GM18502 (cell line): ENCODE data around the gene DEPDC5.
"Not testable (repeated sequence)": the region's sequence is repeated elsewhere in the genome, so short reads cannot be mapped to it uniquely, and the experiment has no call there.

Source experiments
- ATAC-seq: cut with Tn5 transposase; IDR thresholded peaks from one replicate; pipeline ENCODE4 v1.9.1; 2021; ENCODE audit warnings: mild to moderate bottlenecking; ENCODE audit not compliant: unreplicated experiment, poor library complexity

The DEPDC5 gene

GRCh38 chr22:31812977-31813605 lies 59.3 kb downstream of the DEPDC5 start:
- no peak for ATAC-seq

- not testable (repeated sequence) for ATAC-seq
These were observed 60.1 kb downstream of the DEPDC5 start for GRCh38 chr22:31813898-31814297.

GRCh38 chr22:31814942-31815341 lies 61.1 kb downstream of the DEPDC5 start:
- no peak for ATAC-seq

- not testable (repeated sequence) for ATAC-seq
These were observed 61.6 kb downstream of the DEPDC5 start for GRCh38 chr22:31815383-31815814.

- ATAC-seq = no peak
These were observed 62.9 kb downstream of the DEPDC5 start for GRCh38 chr22:31816750-31817149.

GRCh38 chr22:31818481-31819392 lies 64.9 kb downstream of the DEPDC5 start:
- ATAC-seq = no peak

GRCh38 chr22:31820655-31821054 lies 66.8 kb downstream of the DEPDC5 start:
- no peak for ATAC-seq

- ATAC-seq = no peak
These were observed 67.8 kb downstream of the DEPDC5 start for GRCh38 chr22:31821572-31821971.

- ATAC-seq = no peak
These were observed 68.7 kb downstream of the DEPDC5 start for GRCh38 chr22:31822523-31822922.

- no peak for ATAC-seq
These were observed 71.7 kb downstream of the DEPDC5 start for GRCh38 chr22:31825513-31825912.

GRCh38 chr22:31826443-31826842 lies 72.6 kb downstream of the DEPDC5 start:
- ATAC-seq = no peak

- ATAC-seq = no peak
These were observed 74.9 kb downstream of the DEPDC5 start for GRCh38 chr22:31828739-31829138.

- no peak for ATAC-seq
These were observed 75.7 kb downstream of the DEPDC5 start for GRCh38 chr22:31829505-31829904.

- ATAC-seq = no peak
These were observed 76.9 kb downstream of the DEPDC5 start for GRCh38 chr22:31830721-31831070.

- ATAC-seq = no peak
These were observed 80.1 kb downstream of the DEPDC5 start for GRCh38 chr22:31833930-31834329.

- ATAC-seq = no peak
These were observed 82.2 kb downstream of the DEPDC5 start for GRCh38 chr22:31836010-31836409.

GRCh38 chr22:31838917-31839316 lies 85.1 kb downstream of the DEPDC5 start:
- no peak for ATAC-seq

GRCh38 chr22:31839986-31840385 lies 86.2 kb downstream of the DEPDC5 start:
- no peak for ATAC-seq

GRCh38 chr22:31840585-31840984 lies 86.8 kb downstream of the DEPDC5 start:
- no peak for ATAC-seq

GRCh38 chr22:31841078-31841827 lies 87.4 kb downstream of the DEPDC5 start:
- ATAC-seq = no peak

- no peak for ATAC-seq
These were observed 89.7 kb downstream of the DEPDC5 start for GRCh38 chr22:31843526-31843925.
